Neural progenitor cell (in vitro differentiated cells): Measurements from ENCODE around the gene P2RX1. TPM values are rescaled to one million over a fixed set of nuclear protein-coding genes. Genes with fewer than 3 reads are reported as not detected.

Experiments
- DNase-seq: peaks from one replicate; pipeline ENCODE4 v3.0.0-alpha.2; 2016; ENCODE audit warnings: low spot score
- H2AFZ ChIP-seq: fragments of 200-600 bp; sonication (generic); replicated peaks from 2 replicates; pipeline ENCODE4 v1.6.1; 2016; ENCODE audit warnings: antibody characterized with exemption
- H3F3A ChIP-seq: fragments of 200-600 bp; sonication (generic); 2 replicates; pipeline ENCODE4 v1.6.1; 2016; ENCODE audit warnings: antibody characterized with exemption, low read depth
- H3K27ac ChIP-seq: fragments of 200-600 bp; sonication (generic); 2 replicates; pipeline ENCODE4 v1.5.1; 2016; ENCODE audit warnings: mild to moderate bottlenecking
- H3K27me3 ChIP-seq: fragments of 200-600 bp; sonication (generic); 2 replicates; pipeline ENCODE4 v1.6.1; 2016; ENCODE audit warnings: mild to moderate bottlenecking, moderate library complexity
- H3K36me3 ChIP-seq: fragments of 200-600 bp; sonication (generic); 2 replicates; pipeline ENCODE4 v1.5.1; 2016
- H3K4me1 ChIP-seq: fragments of 200-600 bp; sonication (generic); 2 replicates; pipeline ENCODE4 v1.6.1; 2016; ENCODE audit warnings: mixed run types
- H3K4me2 ChIP-seq: fragments of 200-600 bp; sonication (generic); 2 replicates; pipeline ENCODE4 v1.6.1; 2016
- H3K4me3 ChIP-seq: fragments of 200-600 bp; sonication (generic); 2 replicates; pipeline ENCODE4 v1.5.1; 2016
- H3K79me2 ChIP-seq: fragments of 200-600 bp; sonication (generic); 2 replicates; pipeline ENCODE4 v1.6.1; 2016; ENCODE audit warnings: low read depth
- H3K9ac ChIP-seq: fragments of 200-600 bp; sonication (generic); 2 replicates; pipeline ENCODE4 v1.6.1; 2016
- H3K9me3 ChIP-seq: fragments of 200-600 bp; sonication (generic); 2 replicates; pipeline ENCODE4 v1.5.1; 2016; ENCODE audit warnings: low read depth
- H4K20me1 ChIP-seq: fragments of 200-600 bp; sonication (generic); 2 replicates; pipeline ENCODE4 v1.6.1; 2016; ENCODE audit warnings: low read depth
- H3K27ac Mint-ChIP-seq: 3 replicates; pipeline ENCODE4 v1.8.0; 2021; ENCODE audit warnings: mixed read lengths
- H3K27me3 Mint-ChIP-seq: 2 replicates; pipeline ENCODE4 v1.8.0; 2022; ENCODE audit warnings: low read depth, mild to moderate bottlenecking, inconsistent platforms, moderate library complexity, mixed read lengths; ENCODE audit not compliant: insufficient read depth
- H3K36me3 Mint-ChIP-seq: 3 replicates; pipeline ENCODE4 v1.8.0; 2021; ENCODE audit warnings: mixed read lengths
- H3K4me1 Mint-ChIP-seq: 3 replicates; pipeline ENCODE4 v1.8.0; 2021; ENCODE audit warnings: mixed read lengths
- H3K4me3 Mint-ChIP-seq: 3 replicates; pipeline ENCODE4 v1.8.0; 2021; ENCODE audit warnings: mild to moderate bottlenecking, moderate library complexity, mixed read lengths
- H3K9me3 Mint-ChIP-seq: 3 replicates; pipeline ENCODE4 v1.8.0; 2020; ENCODE audit warnings: mixed read lengths
- EZH2 ChIP-seq: fragments of 200-600 bp; sonication (generic); IDR thresholded peaks from 2 replicates; pipeline ENCODE4 v1.6.1; 2017; ENCODE audit warnings: antibody characterized with exemption, mild to moderate bottlenecking, moderate library complexity
- EZH2phosphoT487 ChIP-seq: fragments of 200-600 bp; sonication (generic); IDR thresholded peaks from 2 replicates; pipeline ENCODE4 v1.6.1; 2017; ENCODE audit warnings: antibody characterized with exemption
- total RNA-seq: library from RNA; depleted of rRNA; stranded (reverse); fragments of >200 nt; gene quantifications from 2 replicates; pipeline ENCODE4 v1.2.3, GENCODE V29; 2015; ENCODE audit warnings: low replicate concordance
- TF ChIP-seq, protein P1 (sequence below): fragments of 200-600 bp; sonication (generic); IDR thresholded peaks from 2 replicates; pipeline ENCODE4 v1.5.1; 2017; ENCODE audit warnings: antibody characterized with exemption, mild to moderate bottlenecking

Gene P2RX1
- total RNA-seq, 1 donor from 2014 or later: not detected

DNA sequence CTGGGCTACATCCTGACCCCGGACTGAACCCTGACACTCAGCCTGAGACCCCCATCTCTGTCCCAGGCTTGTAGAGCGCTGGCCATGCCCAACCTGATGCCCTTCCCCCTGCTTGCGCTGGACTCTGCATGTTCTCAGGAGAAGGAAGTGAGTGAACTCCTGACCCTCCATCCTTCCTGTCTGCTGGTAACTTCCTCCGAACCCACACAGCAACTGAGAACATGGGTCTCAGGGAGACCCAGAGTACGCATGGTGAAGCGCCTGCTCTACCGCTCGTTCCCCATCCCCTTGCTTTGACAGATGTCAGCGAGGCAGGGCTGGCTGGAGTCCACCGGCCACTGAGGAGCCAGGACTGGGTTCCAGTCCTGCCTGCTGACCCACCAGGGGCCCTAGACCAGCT, 29.5 kb downstream of the P2RX1 start:
- no peaks in the 10 kb centered on the region for H3K79me2 ChIP-seq
- Mint-ChIP-seq H3K4me3 (no peak overlapping the region), H3K9me3 (no peaks in the 10 kb centered on the region), H3K27me3 (peaks cover 10% of the 10 kb centered on the region), H3K36me3 (peaks cover 2% of the 10 kb centered on the region), H3K4me1 (peaks cover 29% of the 10 kb centered on the region), H3K27ac (no peak overlapping the region)
- H3K4me2 ChIP-seq: no peak overlapping the region
- TF ChIP-seq, protein P1, sequence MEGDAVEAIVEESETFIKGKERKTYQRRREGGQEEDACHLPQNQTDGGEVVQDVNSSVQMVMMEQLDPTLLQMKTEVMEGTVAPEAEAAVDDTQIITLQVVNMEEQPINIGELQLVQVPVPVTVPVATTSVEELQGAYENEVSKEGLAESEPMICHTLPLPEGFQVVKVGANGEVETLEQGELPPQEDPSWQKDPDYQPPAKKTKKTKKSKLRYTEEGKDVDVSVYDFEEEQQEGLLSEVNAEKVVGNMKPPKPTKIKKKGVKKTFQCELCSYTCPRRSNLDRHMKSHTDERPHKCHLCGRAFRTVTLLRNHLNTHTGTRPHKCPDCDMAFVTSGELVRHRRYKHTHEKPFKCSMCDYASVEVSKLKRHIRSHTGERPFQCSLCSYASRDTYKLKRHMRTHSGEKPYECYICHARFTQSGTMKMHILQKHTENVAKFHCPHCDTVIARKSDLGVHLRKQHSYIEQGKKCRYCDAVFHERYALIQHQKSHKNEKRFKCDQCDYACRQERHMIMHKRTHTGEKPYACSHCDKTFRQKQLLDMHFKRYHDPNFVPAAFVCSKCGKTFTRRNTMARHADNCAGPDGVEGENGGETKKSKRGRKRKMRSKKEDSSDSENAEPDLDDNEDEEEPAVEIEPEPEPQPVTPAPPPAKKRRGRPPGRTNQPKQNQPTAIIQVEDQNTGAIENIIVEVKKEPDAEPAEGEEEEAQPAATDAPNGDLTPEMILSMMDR: no peak
- TF ChIP-seq EZH2phosphoT487: no peak
- no peak overlapping the region for H3K4me3 ChIP-seq
- H3K36me3 ChIP-seq: no peaks in the 10 kb centered on the region
- H3K9ac ChIP-seq: no peak overlapping the region
- no peaks in the 10 kb centered on the region for H3K9me3 ChIP-seq
- H4K20me1 ChIP-seq: peaks cover 14% of the 10 kb centered on the region
- H3K27me3 ChIP-seq: peaks cover 2% of the 10 kb centered on the region
- H3K4me1 ChIP-seq: peaks cover 12% of the 10 kb centered on the region
- H2AFZ ChIP-seq: no peak overlapping the region
- no peak for DNase-seq
- H3K27ac ChIP-seq: no peak overlapping the region
- peaks cover 5% of the 10 kb centered on the region for H3F3A ChIP-seq

DNA sequence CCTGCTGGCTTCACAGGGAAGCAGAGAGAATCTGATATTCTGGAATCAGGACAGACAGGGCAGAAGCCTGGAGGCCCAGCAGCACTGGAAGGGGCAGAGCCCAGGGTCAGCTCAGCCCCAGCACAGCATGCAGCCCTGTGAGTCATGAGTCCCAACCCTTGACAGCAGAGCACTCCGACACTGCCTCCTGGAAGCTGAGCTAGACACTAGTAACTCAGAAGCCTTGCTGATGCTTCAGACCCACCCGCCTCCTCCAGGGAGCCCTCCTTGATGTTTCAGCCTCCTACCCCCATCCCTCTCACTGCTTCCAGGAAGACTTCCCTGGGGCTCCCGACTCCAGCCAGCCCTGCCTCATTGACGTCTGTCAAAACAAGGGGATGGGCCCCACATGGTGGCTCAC, 30.3 kb downstream of the P2RX1 start:
- Histone ChIP-seq H3F3A (no peaks in the 10 kb centered on the region), H3K79me2 (no peaks in the 10 kb centered on the region), H4K20me1 (peaks cover 6% of the 10 kb centered on the region), H3K4me3 (no peak overlapping the region), H2AFZ (no peak overlapping the region), H3K36me3 (no peaks in the 10 kb centered on the region), H3K4me2 (no peak overlapping the region), H3K27ac (no peak overlapping the region), H3K9me3 (no peaks in the 10 kb centered on the region), H3K27me3 (no peaks in the 10 kb centered on the region), H3K9ac (no peak overlapping the region), H3K4me1 (peaks cover 7% of the 10 kb centered on the region)
- peak overlapping the region; percentile 40 for H3K27ac Mint-ChIP-seq
- TF ChIP-seq, protein P1: no peak
- TF ChIP-seq EZH2phosphoT487 (no peak), EZH2 (no peak)
- H3K9me3 Mint-ChIP-seq: no peaks in the 10 kb centered on the region
- peaks cover 7% of the 10 kb centered on the region for H3K27me3 Mint-ChIP-seq
- H3K36me3 Mint-ChIP-seq: peaks cover 2% of the 10 kb centered on the region
- no peak for DNase-seq
- peaks cover 23% of the 10 kb centered on the region for H3K4me1 Mint-ChIP-seq
- no peak overlapping the region for H3K4me3 Mint-ChIP-seq

DNA sequence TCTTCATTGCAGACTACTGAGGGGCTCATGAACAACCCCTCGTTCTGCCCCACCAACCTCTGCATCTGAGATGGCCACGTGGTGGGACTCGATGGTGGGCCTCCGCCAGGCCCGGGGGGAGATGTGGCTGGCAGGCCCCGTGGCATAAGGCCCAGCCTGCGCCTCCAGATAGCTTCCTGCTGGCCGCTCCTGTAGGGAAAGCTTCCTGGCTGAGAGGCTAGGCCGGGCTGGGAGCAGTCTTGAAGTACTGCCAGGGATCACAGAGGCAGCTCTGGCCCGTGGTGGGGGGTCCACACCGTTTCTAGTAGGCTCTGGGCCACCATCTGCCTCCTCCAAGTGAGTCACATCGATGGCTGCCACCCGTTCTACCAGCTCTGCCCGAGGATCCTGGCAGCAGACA, 31.0 kb downstream of the P2RX1 start:
- H3K4me3 Mint-ChIP-seq: no peak overlapping the region
- H3K36me3 Mint-ChIP-seq: peaks cover 2% of the 10 kb centered on the region
- no peak overlapping the region for H2AFZ ChIP-seq
- DNase-seq: no peak
- peaks cover 21% of the 10 kb centered on the region for H3K4me1 Mint-ChIP-seq
- H3K36me3 ChIP-seq: no peaks in the 10 kb centered on the region
- no peaks in the 10 kb centered on the region for H4K20me1 ChIP-seq
- no peak overlapping the region for H3K4me3 ChIP-seq
- peaks cover 7% of the 10 kb centered on the region for H3K4me1 ChIP-seq
- H3K27ac ChIP-seq: no peak overlapping the region
- no peaks in the 10 kb centered on the region for H3F3A ChIP-seq
- H3K9ac ChIP-seq: no peak overlapping the region
- no peak overlapping the region for H3K27ac Mint-ChIP-seq
- no peak for TF ChIP-seq EZH2phosphoT487
- TF ChIP-seq EZH2: no peak
- TF ChIP-seq, protein P1: no peak
- H3K27me3 Mint-ChIP-seq: peaks cover 5% of the 10 kb centered on the region
- H3K9me3 ChIP-seq: no peaks in the 10 kb centered on the region
- no peak overlapping the region for H3K4me2 ChIP-seq
- no peaks in the 10 kb centered on the region for H3K9me3 Mint-ChIP-seq
- H3K79me2 ChIP-seq: no peaks in the 10 kb centered on the region
- H3K27me3 ChIP-seq: no peaks in the 10 kb centered on the region

- no peaks in the 10 kb centered on the region for H3K27me3 ChIP-seq
- H3K9me3 Mint-ChIP-seq: no peaks in the 10 kb centered on the region
- no peak overlapping the region for H3K4me3 Mint-ChIP-seq
- H3K27ac ChIP-seq: no peak overlapping the region
- H3K27ac Mint-ChIP-seq: no peak overlapping the region
- H3K79me2 ChIP-seq: no peaks in the 10 kb centered on the region
- peaks cover 6% of the 10 kb centered on the region for H3F3A ChIP-seq
- H3K9ac ChIP-seq: no peak overlapping the region
- no peak overlapping the region for H3K4me2 ChIP-seq
- no peaks in the 10 kb centered on the region for H4K20me1 ChIP-seq
- no peak overlapping the region for H3K4me3 ChIP-seq
- H3K27me3 Mint-ChIP-seq: peaks cover 4% of the 10 kb centered on the region
- no peaks in the 10 kb centered on the region for H3K36me3 ChIP-seq
- H3K4me1 ChIP-seq: peaks cover 18% of the 10 kb centered on the region
- DNase-seq: no peak
- peaks cover 2% of the 10 kb centered on the region for H3K36me3 Mint-ChIP-seq
- H2AFZ ChIP-seq: no peak overlapping the region
- TF ChIP-seq EZH2: no peak
- TF ChIP-seq, protein P1: no peak
- TF ChIP-seq EZH2phosphoT487: no peak
- peaks cover 31% of the 10 kb centered on the region for H3K4me1 Mint-ChIP-seq
- no peaks in the 10 kb centered on the region for H3K9me3 ChIP-seq
Observed at GRCh38 chr17:3884188-3884587, 32.1 kb downstream of the P2RX1 start.
